ENCODE data around the gene CAD. TPM values are rescaled to one million over a fixed set of nuclear protein-coding genes. Genes with fewer than 3 reads are reported as not detected.
A peak's percentile ranks its signal among the peaks of the same experiment; 100 is the strongest.

CAD gene
- total and polyA plus RNA-seq, 2 donors, result 23.4 to 27.3 TPM

GRCh38 chr2:27245116-27245515 lies 27.9 kb downstream of the CAD start:
- H3K27ac ChIP-seq (ENCODE audit: low read depth), result no peak overlapping the region
- H3K36me3 ChIP-seq (ENCODE audit: insufficient read depth), result peaks cover 5% of the 10 kb centered on the region
- DNase-seq (ENCODE audit: extremely low spot score), result no peak
- 69% methylated on average over 10 of the region's 10 CpGs for WGBS
- H3K4me1 ChIP-seq (ENCODE audit: insufficient read depth), result no peaks in the 10 kb centered on the region
- H3K4me3 ChIP-seq (ENCODE audit: low read depth, low read length), result no peak overlapping the region

GRCh38 chr2:27245626-27246025 lies 28.5 kb downstream of the CAD start:
- WGBS, result 71% methylated on average over 4 of the region's 4 CpGs
- H3K27ac ChIP-seq (ENCODE audit: low read depth), result no peak overlapping the region
- H3K36me3 ChIP-seq (ENCODE audit: insufficient read depth), result peaks cover 4% of the 10 kb centered on the region
- no peaks in the 10 kb centered on the region for H3K4me1 ChIP-seq (ENCODE audit: insufficient read depth)
- DNase-seq (ENCODE audit: extremely low spot score), result no peak
- H3K4me3 ChIP-seq (ENCODE audit: low read depth, low read length), result no peak overlapping the region

GRCh38 chr2:27247893-27248292 lies 30.7 kb downstream of the CAD start:
- H3K4me1 ChIP-seq (ENCODE audit: insufficient read depth), result no peaks in the 10 kb centered on the region
- 81% methylated on average over 4 of the region's 4 CpGs for WGBS
- no peak overlapping the region for H3K4me3 ChIP-seq (ENCODE audit: low read depth, low read length)
- DNase-seq (ENCODE audit: extremely low spot score), result no peak
- peaks cover 4% of the 10 kb centered on the region for H3K36me3 ChIP-seq (ENCODE audit: insufficient read depth)
- H3K27ac ChIP-seq (ENCODE audit: low read depth), result no peak overlapping the region

- 45% methylated on average over 12 of the region's 12 CpGs for WGBS
- no peak overlapping the region for H3K4me3 ChIP-seq (ENCODE audit: low read depth, low read length)
- no peak for DNase-seq (ENCODE audit: extremely low spot score)
- no peak overlapping the region for H3K27ac ChIP-seq (ENCODE audit: low read depth)
- H3K36me3 ChIP-seq (ENCODE audit: insufficient read depth), result no peaks in the 10 kb centered on the region
- H3K4me1 ChIP-seq (ENCODE audit: insufficient read depth), result no peaks in the 10 kb centered on the region
Observed at GRCh38 chr2:27249159-27249890, 32.2 kb downstream of the CAD start.

GRCh38 chr2:27249891-27250651 lies 32.9 kb downstream of the CAD start:
- 25% methylated on average over 22 of the region's 22 CpGs for WGBS
- Histone ChIP-seq H3K4me3 (ENCODE audit: low read depth, low read length) (no peak overlapping the region), H3K27ac (ENCODE audit: low read depth) (no peak overlapping the region), H3K4me1 (ENCODE audit: insufficient read depth) (no peaks in the 10 kb centered on the region), H3K36me3 (ENCODE audit: insufficient read depth) (no peaks in the 10 kb centered on the region)
- no peak for DNase-seq (ENCODE audit: extremely low spot score)

GRCh38 chr2:27250652-27251379 lies 33.6 kb downstream of the CAD start:
- Histone ChIP-seq H3K4me1 (ENCODE audit: insufficient read depth) (no peaks in the 10 kb centered on the region), H3K27ac (ENCODE audit: low read depth) (no peak overlapping the region), H3K36me3 (ENCODE audit: insufficient read depth) (no peaks in the 10 kb centered on the region), H3K4me3 (ENCODE audit: low read depth, low read length) (no peak overlapping the region)
- DNase-seq (ENCODE audit: extremely low spot score), result no peak
- 56% methylated on average over 13 of the region's 13 CpGs for WGBS

- no peak overlapping the region for H3K4me3 ChIP-seq (ENCODE audit: low read depth, low read length)
- no peak overlapping the region for H3K27ac ChIP-seq (ENCODE audit: low read depth)
- WGBS, result 72% methylated on average over 13 of the region's 13 CpGs
- DNase-seq (ENCODE audit: extremely low spot score), result no peak
- H3K4me1 ChIP-seq (ENCODE audit: insufficient read depth), result no peaks in the 10 kb centered on the region
- H3K36me3 ChIP-seq (ENCODE audit: insufficient read depth), result no peaks in the 10 kb centered on the region
Observed at GRCh38 chr2:27251766-27252165, 34.6 kb downstream of the CAD start.

- Histone ChIP-seq H3K4me3 (ENCODE audit: low read depth, low read length) (no peak overlapping the region), H3K36me3 (ENCODE audit: insufficient read depth) (no peaks in the 10 kb centered on the region), H3K27ac (ENCODE audit: low read depth) (no peak overlapping the region), H3K4me1 (ENCODE audit: insufficient read depth) (no peaks in the 10 kb centered on the region)
- no peak for DNase-seq (ENCODE audit: extremely low spot score)
- 30% methylated on average over 13 of the region's 13 CpGs for WGBS
Observed at GRCh38 chr2:27255187-27255586, 38.0 kb downstream of the CAD start.

GRCh38 chr2:27255660-27256059 lies 38.5 kb downstream of the CAD start:
- no peak for DNase-seq (ENCODE audit: extremely low spot score)
- Histone ChIP-seq H3K27ac (ENCODE audit: low read depth) (no peak overlapping the region), H3K36me3 (ENCODE audit: insufficient read depth) (no peaks in the 10 kb centered on the region), H3K4me3 (ENCODE audit: low read depth, low read length) (no peak overlapping the region), H3K4me1 (ENCODE audit: insufficient read depth) (no peaks in the 10 kb centered on the region)
- WGBS, result 31% methylated on average over 1 of the region's 1 CpG

GRCh38 chr2:27256855-27257454 lies 39.8 kb downstream of the CAD start:
- DNase-seq (ENCODE audit: extremely low spot score), result no peak
- no peaks in the 10 kb centered on the region for H3K4me1 ChIP-seq (ENCODE audit: insufficient read depth)
- H3K4me3 ChIP-seq (ENCODE audit: low read depth, low read length), result no peak overlapping the region
- H3K36me3 ChIP-seq (ENCODE audit: insufficient read depth), result no peaks in the 10 kb centered on the region
- H3K27ac ChIP-seq (ENCODE audit: low read depth), result no peak overlapping the region
- 75% methylated on average over 7 of the region's 7 CpGs for WGBS

- Histone ChIP-seq H3K4me1 (ENCODE audit: insufficient read depth) (no peaks in the 10 kb centered on the region), H3K36me3 (ENCODE audit: insufficient read depth) (no peaks in the 10 kb centered on the region), H3K4me3 (ENCODE audit: low read depth, low read length) (no peak overlapping the region), H3K27ac (ENCODE audit: low read depth) (no peak overlapping the region)
- DNase-seq (ENCODE audit: extremely low spot score), result no peak
- 88% methylated on average over 8 of the region's 8 CpGs for WGBS
Observed at GRCh38 chr2:27258051-27258450, 40.9 kb downstream of the CAD start.

- 43% methylated on average over 11 of the region's 11 CpGs for WGBS
- Histone ChIP-seq H3K4me3 (ENCODE audit: low read depth, low read length) (no peak overlapping the region), H3K36me3 (ENCODE audit: insufficient read depth) (no peaks in the 10 kb centered on the region), H3K27ac (ENCODE audit: low read depth) (no peak overlapping the region), H3K4me1 (ENCODE audit: insufficient read depth) (no peaks in the 10 kb centered on the region)
- DNase-seq (ENCODE audit: extremely low spot score), result no peak
Observed at GRCh38 chr2:27261241-27261925, 44.2 kb downstream of the CAD start.

- Histone ChIP-seq H3K4me3 (ENCODE audit: low read depth, low read length) (peak overlapping the region; percentile 46), H3K36me3 (ENCODE audit: insufficient read depth) (no peaks in the 10 kb centered on the region), H3K27ac (ENCODE audit: low read depth) (no peak overlapping the region), H3K4me1 (ENCODE audit: insufficient read depth) (no peaks in the 10 kb centered on the region)
- DNase-seq (ENCODE audit: extremely low spot score), result no peak
- 3% methylated on average over 40 of the region's 40 CpGs for whole genome bisulfite sequencing
Observed at GRCh38 chr2:27261926-27262298, 44.7 kb downstream of the CAD start.
